Dedifferentiated amniotic fluid mesenchymal stem cell (primary cell): Measurements from ENCODE around the gene RAET1E.
"Not testable (repeated sequence)": the region's sequence is repeated elsewhere in the genome, so short reads cannot be mapped to it uniquely, and the experiment has no call there.

Experiments used
- DNase-seq: peaks from one replicate; pipeline ENCODE4 v3.0.0-alpha.2; 2016; ENCODE audit errors: extremely low spot score

RAET1E gene

DNA sequence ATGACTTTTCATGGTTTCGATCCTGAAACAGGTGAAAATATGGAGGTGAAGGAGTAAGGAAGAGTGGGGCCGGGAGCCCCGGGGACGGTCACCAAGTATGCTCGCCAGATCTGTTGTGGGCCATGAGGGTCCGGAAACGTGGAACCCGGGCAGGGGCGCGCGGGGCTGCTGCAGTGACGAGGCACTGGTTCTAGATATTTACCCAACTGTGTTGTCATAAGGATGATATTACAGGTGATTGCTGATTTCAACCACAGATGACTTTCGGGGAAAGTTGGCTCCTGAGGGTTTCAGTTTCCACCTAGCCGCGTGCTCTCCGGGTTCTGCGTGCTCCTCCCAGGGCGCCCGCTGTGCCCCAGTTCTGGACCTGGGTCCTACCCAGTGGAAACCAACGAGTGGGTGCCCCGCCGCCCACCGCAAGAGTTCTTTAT, 12.8 kb upstream of the RAET1E start:
- no peak for DNase-seq

DNA sequence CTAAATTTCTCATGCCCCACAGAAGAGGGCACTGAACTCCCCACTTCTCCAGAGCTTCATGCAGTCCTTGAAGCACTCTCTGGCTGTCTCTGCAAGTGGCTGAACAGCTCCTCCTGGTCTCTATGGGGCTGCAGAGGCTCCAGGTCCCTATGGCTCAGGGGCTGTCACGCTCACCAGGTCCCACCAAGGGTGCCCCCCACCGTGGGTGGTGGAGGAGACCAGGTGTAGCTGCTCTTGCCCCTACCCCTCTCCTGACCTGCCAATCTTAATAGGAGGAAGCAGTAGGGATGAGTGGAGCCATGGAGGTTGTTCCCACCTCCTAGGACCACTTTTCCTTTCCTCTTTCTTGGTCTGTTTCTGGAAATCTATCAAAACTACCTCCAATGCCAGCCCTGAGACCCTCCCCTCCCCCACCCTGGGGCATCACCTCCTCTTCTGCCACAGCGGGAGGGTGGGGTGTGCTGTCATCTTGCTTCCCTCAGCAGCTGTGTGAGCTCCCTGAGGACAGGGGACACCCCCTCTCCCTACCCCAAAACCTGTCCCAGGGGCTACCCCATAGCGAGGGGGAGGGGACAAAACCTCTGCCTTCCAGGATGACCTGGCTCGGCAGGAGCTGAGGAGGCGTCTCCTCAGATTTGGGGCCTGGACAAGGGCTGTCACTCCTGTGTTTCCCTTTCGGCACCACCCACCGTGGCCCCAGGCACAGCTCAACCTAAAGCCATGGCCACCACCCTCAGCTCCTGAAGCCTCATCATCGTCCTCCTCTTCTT, 12.0 kb upstream of the RAET1E start:
- no peak for DNase-seq

DNA sequence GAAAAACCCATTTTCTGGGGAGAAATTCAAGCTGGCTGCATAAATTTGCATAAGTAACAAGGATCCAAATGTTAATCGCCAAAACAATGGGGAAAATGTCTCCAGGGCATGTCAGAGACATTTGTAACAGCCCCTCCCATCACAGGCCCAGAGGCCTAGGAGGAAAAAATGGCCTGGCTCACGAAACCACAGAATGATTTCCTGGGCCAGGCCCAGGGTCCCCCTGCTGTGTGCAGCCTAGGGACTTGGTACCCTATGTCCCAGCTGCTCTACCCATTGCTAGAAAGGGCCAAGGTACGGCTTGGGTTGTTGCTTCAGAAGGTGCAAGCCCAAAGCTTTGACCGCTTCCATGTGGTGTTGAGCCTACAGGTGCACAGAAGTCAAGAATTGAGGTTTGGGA, 10.6 kb upstream of the RAET1E start:
- DNase-seq = not testable (repeated sequence)

DNA sequence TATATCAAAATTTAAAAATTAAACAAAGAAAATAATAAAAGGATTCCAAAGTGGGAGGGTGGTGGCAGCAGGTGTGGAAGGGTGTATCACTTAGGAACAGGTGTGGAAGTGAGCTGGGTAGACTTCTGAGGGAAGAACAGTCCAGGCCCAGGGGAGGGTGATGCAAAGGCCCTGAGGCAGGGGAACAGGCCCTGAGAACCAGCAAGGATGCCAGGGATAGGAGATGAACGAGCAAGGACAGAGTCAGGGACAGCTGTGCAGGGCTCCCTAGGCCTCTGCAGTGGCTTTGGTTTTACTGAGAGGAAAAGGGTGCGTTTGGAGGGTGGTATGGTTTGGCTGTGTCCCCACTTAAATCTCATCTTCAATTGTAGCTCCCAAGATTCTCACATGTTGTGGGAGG, 9.4 kb upstream of the RAET1E start:
- DNase-seq = no peak

DNA sequence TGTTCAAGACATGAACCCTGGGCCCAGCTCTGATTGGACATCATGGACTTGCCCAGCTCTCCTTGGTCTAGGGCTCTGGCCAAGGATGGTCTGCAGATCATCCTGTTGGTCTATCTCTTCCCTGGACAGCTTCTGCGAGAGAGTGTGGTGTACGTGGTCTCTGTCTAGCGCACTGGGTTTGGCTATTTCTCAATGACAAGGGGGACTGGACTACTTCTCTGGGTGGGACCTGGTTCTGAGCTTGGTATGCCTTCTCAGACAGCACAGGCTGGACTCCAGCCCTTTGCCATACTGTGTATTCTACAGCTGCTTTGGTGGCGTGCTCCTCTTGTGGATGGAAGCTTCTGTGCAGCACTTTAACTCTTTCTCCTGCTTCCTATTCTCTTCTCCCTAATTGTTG, 8.5 kb upstream of the RAET1E start:
- no peak for DNase-seq

DNA sequence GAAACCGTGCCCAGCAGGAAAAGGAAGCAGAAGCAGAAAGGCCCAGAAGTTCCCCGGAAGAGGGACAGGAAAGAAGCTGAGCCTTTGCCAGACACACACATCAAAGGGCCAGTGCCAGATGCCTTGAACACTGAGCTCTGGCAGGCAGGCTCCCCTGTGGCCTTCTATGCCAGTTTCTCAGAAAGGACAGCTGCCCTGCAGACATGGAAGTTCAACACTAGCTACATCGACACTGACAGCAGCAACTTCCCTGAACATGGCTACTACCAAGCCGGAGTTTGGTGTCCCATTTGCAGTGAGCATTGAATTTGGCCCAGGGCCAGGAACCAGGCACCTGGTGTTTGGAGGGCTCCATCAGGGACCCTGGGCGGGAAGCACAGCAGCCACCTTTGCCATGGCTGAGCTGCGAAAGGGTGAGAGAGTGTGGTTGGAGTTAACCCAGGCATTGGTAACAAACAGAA, 8.0 kb upstream of the RAET1E start:
- DNase-seq = no peak

DNA sequence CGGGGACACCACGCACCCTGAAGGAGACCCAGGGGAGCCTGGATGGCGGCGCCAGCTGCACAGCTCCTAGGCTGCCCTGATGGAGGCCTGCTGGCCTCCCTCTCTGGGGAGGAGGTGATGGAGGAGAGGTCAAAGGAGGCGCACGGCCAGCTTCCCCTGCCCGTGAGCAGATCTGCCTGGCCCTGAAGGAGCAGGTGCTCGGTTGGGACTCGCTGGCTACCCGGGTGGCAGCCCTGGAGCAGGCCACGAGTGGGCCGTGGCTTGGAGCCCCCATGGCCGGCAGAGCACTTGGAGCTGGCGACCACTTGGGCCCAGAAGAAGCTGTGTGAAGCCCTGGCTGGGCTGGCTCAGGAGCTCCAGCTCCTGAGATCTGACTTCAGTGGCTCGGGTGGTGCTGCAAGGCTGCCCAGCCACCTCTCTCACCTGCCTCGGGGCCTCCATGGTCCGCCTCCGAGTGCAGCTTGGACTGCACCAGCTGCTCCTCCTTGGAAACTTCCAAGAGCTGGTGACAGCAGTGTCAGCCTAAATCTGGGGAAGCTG, 7.5 kb upstream of the RAET1E start:
- no peak for DNase-seq

DNA sequence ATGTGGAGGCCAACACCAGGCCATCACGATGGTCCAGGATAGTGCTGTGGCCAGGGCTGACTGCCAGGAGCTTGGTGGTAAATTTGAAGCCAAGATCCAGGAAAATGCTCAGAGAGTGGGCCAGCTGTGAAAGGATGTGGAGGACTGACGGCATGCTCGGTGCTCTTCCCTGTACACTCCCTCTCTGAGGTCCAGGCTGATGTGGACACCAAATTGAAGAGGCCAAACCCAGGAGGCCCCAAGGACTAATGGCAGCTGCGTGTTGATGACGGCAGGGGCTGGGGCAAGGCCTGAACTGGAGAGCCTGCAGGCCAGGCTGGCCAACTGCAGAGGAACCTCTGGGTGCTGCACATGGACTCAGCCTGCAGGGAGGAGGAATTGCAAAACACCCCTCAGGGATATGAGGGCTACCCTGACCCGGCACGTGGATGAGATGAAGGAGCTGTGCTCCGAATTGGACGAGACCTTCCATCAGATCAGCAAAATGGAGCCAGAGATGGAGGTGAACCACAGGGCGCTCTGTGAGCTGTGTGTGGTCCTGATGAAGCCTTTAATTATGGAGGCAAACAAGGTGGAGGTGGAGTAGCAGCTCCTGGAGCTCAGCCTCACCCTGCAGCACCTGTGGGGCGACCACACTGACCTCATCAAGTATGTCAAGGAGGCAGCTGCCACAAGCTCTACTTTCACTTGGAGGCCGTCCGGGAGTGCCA, 6.9 kb upstream of the RAET1E start:
- DNase-seq = no peak

DNA sequence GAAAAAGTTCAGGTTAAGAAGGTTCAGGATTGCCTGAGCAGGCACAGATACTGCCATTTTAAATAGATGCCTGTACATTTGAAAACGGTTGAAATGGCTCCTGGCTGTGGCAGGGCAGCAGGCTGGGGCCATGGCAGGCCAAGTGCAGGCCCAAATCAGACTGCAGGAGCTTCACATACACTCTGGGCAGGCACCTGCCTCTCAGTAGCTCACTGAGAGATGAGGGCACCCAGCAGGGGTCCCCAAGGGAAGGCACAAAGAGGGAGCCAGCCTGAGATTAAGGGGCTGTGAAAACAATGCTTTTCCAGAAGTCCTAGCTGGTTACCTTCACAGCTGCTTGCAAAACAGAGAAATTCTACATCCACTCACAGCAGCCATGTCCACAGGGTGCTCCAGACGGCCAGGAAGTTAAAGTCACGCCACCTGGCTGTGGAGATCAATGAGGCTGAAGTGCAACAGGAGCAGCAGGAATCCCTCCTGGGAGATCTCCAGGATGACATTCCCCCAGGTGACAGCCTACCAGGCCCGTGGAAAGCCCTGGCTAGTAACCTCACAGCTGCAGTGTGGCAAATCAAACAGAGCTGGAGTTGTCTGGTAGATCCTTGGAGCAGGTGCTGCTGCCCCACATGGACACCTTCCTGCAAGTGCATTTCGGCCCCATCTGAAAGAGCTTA, 6.2 kb upstream of the RAET1E start:
- DNase-seq = no peak

DNA sequence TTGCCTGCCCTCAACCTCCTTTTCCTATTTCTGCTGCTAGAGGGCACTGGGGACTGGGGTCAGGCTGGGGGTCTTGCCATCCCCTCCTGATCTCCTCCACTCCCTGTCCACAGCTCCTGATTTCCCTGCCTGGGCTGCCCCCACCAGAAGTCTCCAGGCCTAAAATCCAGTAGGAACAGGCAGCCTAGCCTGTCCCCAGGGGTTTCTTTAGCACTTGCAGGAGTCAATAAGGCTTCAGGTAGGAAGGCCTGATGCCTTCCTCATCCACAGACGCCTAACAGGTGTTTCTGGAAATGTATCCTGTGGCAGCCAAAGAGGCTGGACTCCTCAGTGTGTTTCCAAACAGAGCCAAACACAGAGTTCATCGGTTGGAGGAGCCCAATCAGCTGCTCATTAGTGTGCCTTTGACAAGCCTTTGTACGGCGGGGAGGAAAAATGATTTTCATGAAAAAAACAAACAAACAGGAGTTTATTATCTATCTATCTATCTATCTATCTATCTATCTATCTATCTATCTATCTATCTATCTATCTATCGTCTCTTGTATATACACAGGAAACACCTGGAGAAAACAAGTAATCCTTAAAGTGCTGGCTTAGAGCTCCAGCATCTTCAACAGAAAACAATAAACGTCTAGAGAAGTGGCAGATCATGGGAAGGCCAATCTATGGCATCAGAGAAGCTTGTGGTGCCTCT, 3.7 kb upstream of the RAET1E start:
- DNase-seq = no peak

DNA sequence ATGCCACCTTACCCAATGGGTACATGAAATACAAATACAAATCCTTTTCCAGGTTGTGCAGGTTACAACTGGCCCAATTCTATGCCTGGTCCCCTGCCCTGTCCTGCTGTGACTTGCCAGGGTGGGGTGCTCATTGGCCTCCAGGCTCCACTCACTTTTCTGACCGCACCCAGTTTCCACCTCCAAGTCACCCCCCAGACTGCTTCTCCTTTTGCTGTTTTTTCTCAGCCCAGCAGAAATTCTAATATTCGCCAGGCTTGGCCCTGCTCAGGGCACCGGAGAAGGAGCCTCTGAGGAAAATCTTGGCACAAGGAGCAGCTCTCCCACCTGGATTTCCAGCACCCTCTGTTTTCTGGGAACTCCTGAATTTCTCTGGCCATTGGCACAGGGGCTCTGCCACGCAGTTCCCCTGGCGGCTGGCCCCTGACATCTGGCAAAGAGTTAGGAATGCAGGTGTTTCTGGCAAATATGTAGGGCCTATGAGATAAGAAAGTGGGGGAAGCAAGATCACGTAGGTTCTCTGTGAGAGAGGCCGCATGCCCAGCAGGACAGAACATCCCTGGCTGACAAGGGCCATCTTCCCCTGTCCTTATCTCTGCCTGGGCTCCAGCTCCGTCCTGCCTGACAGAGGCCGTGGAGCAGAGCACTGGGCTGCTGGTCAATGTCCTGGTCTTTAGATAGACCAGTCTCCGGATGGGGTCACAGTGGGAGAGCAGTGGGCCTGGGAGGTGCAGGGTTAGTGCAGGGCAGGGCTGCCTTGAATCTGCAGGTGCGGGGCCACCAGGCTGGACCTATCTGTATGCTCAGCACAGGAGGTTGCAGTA, 2.9 kb upstream of the RAET1E start:
- DNase-seq = no peak

DNA sequence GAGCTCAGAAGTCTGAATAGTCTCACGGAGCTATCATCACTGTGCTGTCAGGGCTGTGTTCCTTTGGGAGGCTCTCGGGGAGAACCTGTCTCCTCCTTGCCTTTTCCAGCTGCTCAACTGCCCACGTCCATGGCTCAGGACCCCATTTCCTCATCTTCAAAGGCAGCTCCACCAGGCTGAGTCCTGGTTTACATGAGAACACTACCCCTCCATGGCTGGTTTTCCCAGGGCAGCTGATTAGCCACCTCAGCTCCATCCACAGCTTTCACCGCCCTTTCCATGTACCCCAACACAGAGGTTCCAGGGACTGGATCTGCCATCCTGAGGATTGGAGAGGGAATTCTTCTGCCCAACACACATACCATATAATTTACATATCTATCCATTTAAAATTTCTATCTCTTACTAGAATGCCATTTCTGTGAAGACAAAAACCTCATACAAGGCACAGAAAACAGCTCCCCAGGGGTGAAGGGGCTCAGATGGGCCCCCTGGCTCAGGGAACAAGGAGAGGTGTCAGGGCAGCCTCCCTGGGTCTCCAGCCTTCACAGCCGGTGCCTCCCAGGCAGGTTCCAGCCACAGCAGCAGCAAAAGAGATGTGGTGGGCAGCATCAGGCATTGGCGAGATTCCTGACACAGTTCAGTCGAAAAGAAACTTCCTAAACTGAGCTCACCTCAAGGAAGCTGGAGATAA, 2.2 kb upstream of the RAET1E start:
- no peak for DNase-seq

DNA sequence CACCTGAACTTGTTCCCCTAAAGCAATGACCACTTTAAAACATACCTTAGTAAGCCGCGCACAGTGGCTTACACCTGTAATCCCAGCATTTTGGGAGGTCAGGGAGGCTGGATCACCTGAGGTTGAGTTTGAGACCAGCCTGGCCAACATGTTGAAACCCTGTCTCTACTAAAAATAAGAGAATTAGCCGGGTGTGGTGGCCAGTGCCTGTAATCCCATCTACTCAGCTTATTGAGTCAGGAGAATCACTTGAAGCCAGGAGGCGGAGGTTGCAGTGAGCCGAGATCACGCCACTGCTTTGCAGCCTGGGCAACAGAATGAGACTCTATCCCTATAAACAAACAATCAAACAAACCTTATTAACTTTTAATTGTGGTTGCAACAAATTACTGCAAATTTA, 1.6 kb upstream of the RAET1E start:
- no peak for DNase-seq

DNA sequence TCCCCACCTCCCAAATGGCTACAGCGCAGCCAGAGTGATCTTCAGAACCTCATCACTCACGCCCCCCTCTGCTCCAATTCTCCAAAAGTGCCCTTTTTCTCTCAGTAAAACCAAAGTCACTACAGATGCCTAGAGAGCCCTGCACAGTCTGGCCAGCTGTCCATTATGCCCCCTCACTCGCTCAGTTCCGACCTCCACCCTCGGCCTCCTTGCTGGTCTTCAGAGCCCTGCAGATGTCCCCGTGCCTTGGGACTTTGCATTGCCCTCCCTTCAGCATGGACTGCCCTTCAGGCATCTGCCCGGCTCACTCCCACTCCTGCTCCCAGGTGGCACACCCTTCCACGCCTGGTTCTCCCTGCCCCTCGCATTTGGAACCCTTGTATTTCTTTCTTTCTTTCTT, 1.1 kb upstream of the RAET1E start:
- no peak for DNase-seq

DNA sequence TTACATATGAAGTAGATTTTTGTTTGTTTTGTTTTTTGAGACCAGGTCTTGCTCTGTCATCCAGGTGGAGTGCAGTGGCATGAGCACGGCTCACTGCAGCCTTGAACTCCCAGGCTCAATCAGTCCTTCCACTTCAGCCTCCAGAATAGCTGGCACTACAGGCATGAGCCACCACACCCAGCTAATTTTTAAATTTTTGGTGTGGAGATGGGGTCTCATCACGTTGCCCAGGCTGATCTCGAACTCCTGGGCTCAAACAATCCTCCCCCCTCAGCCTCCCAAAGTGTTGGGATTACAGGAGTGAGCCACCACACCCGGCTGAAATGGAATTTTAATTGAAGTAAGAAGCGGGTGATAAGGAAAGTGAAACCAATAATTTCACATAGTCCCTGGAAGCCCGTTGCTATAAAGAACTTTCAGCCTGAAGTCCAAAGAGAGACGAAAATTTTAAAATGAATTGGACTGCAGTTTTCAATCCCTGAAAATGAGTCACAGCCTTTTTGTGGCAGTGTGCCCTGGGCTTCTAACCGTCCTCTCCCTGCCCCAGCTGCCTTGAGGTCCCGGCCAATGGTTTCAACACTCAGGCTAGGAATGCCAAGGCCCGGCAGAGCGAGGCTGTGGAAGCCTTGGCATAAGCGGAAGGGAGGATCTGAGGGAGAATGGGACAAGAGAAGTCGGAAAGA, 757 bp downstream of the RAET1E start:
- peak; percentile 93 for DNase-seq

DNA sequence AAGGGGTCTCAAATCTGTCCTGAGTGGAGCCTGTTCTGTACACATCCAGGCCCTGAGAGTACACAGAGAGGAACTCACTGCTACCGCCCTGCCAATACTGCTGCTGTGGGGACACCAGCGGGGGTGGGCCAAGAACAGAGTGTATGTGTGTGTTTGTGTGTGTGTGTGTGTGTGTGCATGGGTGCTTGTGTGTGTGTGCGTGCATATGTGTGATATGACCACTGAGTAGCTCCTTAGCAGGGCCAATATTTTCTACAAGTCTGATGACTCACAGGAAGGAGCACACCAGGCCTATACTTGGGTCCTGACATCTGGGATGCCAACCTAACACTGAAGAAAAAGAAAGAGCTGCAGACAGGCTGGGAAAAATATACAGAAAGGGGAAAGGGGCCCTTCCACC, 1.4 kb downstream of the RAET1E start:
- DNase-seq = no peak

DNA sequence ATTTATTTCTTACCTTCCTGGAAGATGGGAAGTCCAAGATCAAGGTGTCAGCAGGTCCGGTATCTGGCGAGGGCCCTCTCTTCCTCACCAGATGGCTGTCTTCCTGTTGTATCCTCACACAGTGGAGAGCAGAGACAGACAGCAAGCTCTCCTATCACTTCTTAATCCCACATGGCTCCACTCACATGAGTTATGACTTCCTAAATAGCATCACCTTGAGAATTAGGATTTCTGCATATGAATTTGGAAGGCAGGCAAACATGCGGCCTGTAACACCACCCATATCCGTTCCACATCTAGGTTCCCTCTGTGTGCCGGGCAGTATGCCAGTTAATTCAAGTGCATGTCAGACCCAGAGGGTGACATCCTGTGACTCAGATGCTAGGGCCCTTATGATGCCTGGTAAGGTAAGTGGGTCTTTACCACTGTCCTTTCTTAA, 2.1 kb downstream of the RAET1E start:
- DNase-seq = no peak

DNA sequence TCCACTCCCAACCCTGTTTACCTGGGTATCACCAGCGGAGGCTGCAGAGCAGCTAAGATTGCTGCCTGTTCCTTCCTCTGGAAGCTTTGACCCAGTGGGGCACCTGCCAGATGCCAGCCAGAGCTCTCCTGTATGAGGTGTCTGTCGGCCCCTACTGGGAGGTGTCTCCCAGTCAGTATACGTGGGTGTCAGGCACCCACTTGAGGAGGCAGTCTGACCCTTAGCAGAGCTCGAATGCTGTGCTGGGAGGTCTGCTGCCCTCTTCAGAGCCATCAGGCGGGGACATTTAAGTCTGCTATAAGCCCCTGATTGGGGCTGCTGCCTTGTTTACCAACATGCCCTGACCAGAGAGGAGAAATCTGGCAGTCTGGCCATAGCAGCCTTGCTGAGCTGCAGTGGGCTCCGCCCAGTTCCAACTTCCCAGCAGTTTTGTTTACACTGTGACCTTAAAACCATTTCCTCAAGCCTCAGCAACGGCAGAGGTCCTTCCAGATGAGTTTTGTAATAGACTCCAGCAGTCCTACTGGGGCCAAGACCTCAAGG, 2.8 kb downstream of the RAET1E start:
- peak; percentile 45 for DNase-seq

DNA sequence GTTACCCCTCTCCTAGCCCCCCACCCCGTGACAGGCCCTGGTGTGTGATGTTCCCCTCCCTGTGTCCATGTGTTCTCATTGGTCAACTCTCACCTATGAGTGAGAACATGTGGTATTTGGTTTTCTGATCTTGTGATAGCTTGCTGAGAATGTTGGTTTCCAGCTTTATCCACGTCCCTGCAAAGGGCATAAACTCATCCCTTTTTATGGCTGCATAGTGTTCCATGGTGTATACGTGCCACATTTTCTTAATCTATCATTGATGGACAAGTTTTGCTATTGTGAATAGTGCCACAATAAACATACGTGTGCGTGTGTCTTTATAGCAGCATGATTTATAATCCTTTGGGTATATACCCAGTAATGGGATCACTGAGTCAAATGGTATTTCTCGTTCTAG, 6.0 kb downstream of the RAET1E start:
- DNase-seq = not testable (repeated sequence)
